GM12878 (cell line): Measurements from ENCODE around the gene GRN. TPM values are rescaled to one million over a fixed set of nuclear protein-coding genes. Genes with fewer than 3 reads are reported as not detected.

Source experiments
- ATAC-seq: fragments of 200-7000 bp; cut with Tn5 transposase; 3 replicates; pipeline ENCODE4 v1.9.1; 2020; ENCODE audit warnings: mild to moderate bottlenecking, moderate library complexity
- BruUV-seq: library from RNA; stranded (reverse); fragments of 400-500 nt; replicated peaks from 2 replicates; lab custom pipeline; 2021; lab: Mats Ljungman, UMichigan
- CTCF ChIA-PET: fragments of 300-600 bp; sonication (Branson Sonifier 250); formaldehyde crosslinking; extraction: SDS; loops from one replicate; lab custom pipeline; 2021; ENCODE audit warnings: inconsistent platforms; lab: Yijun Ruan, JAX
- POLR2A ChIA-PET: fragments of 350-600 bp; formaldehyde crosslinking; extraction: SDS; loops from one replicate; lab custom pipeline; 2021; ENCODE audit warnings: inconsistent platforms; lab: Charles Lee
- RAD21 ChIA-PET: fragments of 300-600 bp; sonication (Branson Sonifier 250); formaldehyde crosslinking; loops from one replicate; lab custom pipeline; 2023; ENCODE audit warnings: antibody characterized with exemption; ENCODE audit not compliant: unreplicated experiment; lab: Charles Lee
- SMC1A ChIA-PET: fragments of 300-600 bp; sonication (Branson Sonifier 250); formaldehyde crosslinking; loops from one replicate; lab custom pipeline; 2023; ENCODE audit not compliant: unreplicated experiment, uncharacterized antibody; lab: Charles Lee
- DNase-seq: peaks from one replicate; pipeline ENCODE4 v3.0.0-alpha.2; 2011; ENCODE audit warnings: low read depth, low spot score
- FAIRE-seq: peaks from 3 replicates; lab custom pipeline; 2011; peaks lifted over from hg19 to GRCh38; lab: Jason Lieb, UNC
- H2AFZ ChIP-seq: 2 replicates; pipeline ENCODE4 v1.6.0; 2011; ENCODE audit warnings: low read depth, low read length, control low read depth; ENCODE audit not compliant: control insufficient read depth
- H3K27ac ChIP-seq: 2 replicates; pipeline ENCODE4 v1.5.1; 2011; ENCODE audit warnings: control low read depth; ENCODE audit not compliant: control insufficient read depth, insufficient read depth
- H3K27me3 ChIP-seq, 2 experiments: replicated peaks in 1 of 2; 2 replicates each; pipeline versions ENCODE4 v1.6.0 to v1.6.1; 2011; ENCODE audit warnings: low read length in 1 of 2; ENCODE audit not compliant: control insufficient read depth in 2 of 2, insufficient read depth in 2 of 2
- H3K36me3 ChIP-seq, 2 experiments: 2 replicates each; pipeline ENCODE4 v1.5.1; 2011; ENCODE audit warnings: low read length in 1 of 2; ENCODE audit not compliant: control insufficient read depth in 2 of 2, insufficient read depth in 2 of 2
- H3K4me1 ChIP-seq: 2 replicates; pipeline ENCODE4 v1.6.1; 2011; ENCODE audit warnings: mild to moderate bottlenecking, low read length, moderate library complexity, mixed read lengths; ENCODE audit not compliant: control insufficient read depth, insufficient read depth
- H3K4me2 ChIP-seq: 2 replicates; pipeline ENCODE4 v1.6.0; 2011; ENCODE audit warnings: control low read depth; ENCODE audit not compliant: control insufficient read depth, insufficient read depth
- H3K4me3 ChIP-seq: fragments of 200-600 bp; sonication (generic); 2 replicates; pipeline ENCODE4 v1.5.1; 2016
- H3K79me2 ChIP-seq: 2 replicates; pipeline ENCODE4 v1.6.0; 2011; ENCODE audit warnings: low read length; ENCODE audit not compliant: control insufficient read depth, insufficient read depth
- H3K9ac ChIP-seq: 2 replicates; pipeline ENCODE4 v1.8.0; 2011; ENCODE audit warnings: low read length, control low read depth, mixed read lengths; ENCODE audit not compliant: control insufficient read depth, insufficient read depth
- H3K9me3 ChIP-seq: replicated peaks from 3 replicates; pipeline ENCODE4 v1.5.1; 2011; ENCODE audit warnings: mild to moderate bottlenecking, low read length; ENCODE audit not compliant: control insufficient read depth, insufficient read depth
- H4K20me1 ChIP-seq: 2 replicates; pipeline ENCODE4 v1.6.0; 2011; ENCODE audit not compliant: control insufficient read depth, insufficient read depth
- CBX3 ChIP-seq: fragments of 200-600 bp; sonication (generic); IDR thresholded peaks from 2 replicates; pipeline ENCODE4 v1.6.1; 2016; ENCODE audit warnings: low read depth, borderline replicate concordance
- CREB1 ChIP-seq: IDR thresholded peaks from 2 replicates; pipeline ENCODE4 v1.6.1; 2012; ENCODE audit warnings: low read depth, mild to moderate bottlenecking, inconsistent platforms
- FOXK2 ChIP-seq: fragments of 450-650 bp; IDR thresholded peaks from 2 replicates; pipeline ENCODE4 v1.6.1; 2017; ENCODE audit warnings: mild to moderate bottlenecking, moderate library complexity
- GATAD2B ChIP-seq: fragments of 450-650 bp; conservative IDR thresholded peaks from 2 replicates; pipeline ENCODE4 v1.6.1; 2017; ENCODE audit warnings: low read depth, mild to moderate bottlenecking, moderate library complexity
- MAX ChIP-seq: IDR thresholded peaks from 2 replicates; pipeline ENCODE4 v1.6.1; 2012; ENCODE audit warnings: low read depth, low read length, improper control_type of control experiment
- NFYB ChIP-seq: IDR thresholded peaks from 2 replicates; pipeline ENCODE4 v1.6.1; 2011; ENCODE audit warnings: low read depth, mild to moderate bottlenecking, low read length, improper control_type of control experiment, moderate library complexity; ENCODE audit not compliant: insufficient read depth
- RBBP5 ChIP-seq: fragments of 200-600 bp; sonication (generic); conservative IDR thresholded peaks from 2 replicates; pipeline ENCODE4 v1.6.1; 2016
- RELA ChIP-seq: fragments of 450-650 bp; IDR thresholded peaks from 2 replicates; pipeline ENCODE4 v1.8.0; 2014; ENCODE audit warnings: borderline replicate concordance; ENCODE audit not compliant: partially characterized antibody
- RELB ChIP-seq: fragments of 450-650 bp; IDR thresholded peaks from 2 replicates; pipeline ENCODE4 v1.6.1; 2017; ENCODE audit warnings: low read depth, mild to moderate bottlenecking, moderate library complexity
- SIN3A ChIP-seq: IDR thresholded peaks from 2 replicates; pipeline ENCODE4 v1.6.1; 2012; ENCODE audit warnings: low read depth, low read length, improper control_type of control experiment
- SMAD5 ChIP-seq: IDR thresholded peaks from 2 replicates; pipeline ENCODE4 v1.6.1; 2016; ENCODE audit warnings: antibody characterized with exemption, low read depth
- SPI1 ChIP-seq: IDR thresholded peaks from 2 replicates; pipeline ENCODE4 v1.6.1; 2011; ENCODE audit warnings: low read depth, mild to moderate bottlenecking, low read length, moderate library complexity, borderline replicate concordance; ENCODE audit not compliant: insufficient read depth
- STAT3 ChIP-seq: IDR thresholded peaks from 2 replicates; pipeline ENCODE4 v1.6.1; 2011; ENCODE audit warnings: low read depth, low read length, improper control_type of control experiment
- TBL1XR1 ChIP-seq: IDR thresholded peaks from 2 replicates; pipeline ENCODE4 v1.6.1; 2012; ENCODE audit warnings: low read depth, low read length, improper control_type of control experiment
- TCF3 ChIP-seq: IDR thresholded peaks from 2 replicates; pipeline ENCODE4 v1.6.1; 2012; ENCODE audit warnings: low read depth, mild to moderate bottlenecking, low read length, borderline replicate concordance; ENCODE audit not compliant: insufficient read depth
- WGBS: methylation state at CpG from one replicate; pipeline ENCODE4 v1.1.6; 2016; ENCODE audit warnings: low lambda C conversion rate; ENCODE audit not compliant: insufficient replicate concordance, insufficient coverage; ENCODE audit errors: missing lambda C conversion rate; 5-methylcytosine and 5-hydroxymethylcytosine counted together
- in situ Hi-C: fragments of 300-500 bp; cut with MboI; formaldehyde crosslinking; loops from 9 replicates; pipeline ENCODE4 v1.14.3; 2018; ENCODE audit warnings: mixed read lengths
- intact Hi-C: fragments of 100-400 bp; cut with micrococcal nuclease; formaldehyde crosslinking; loops from one replicate; pipeline ENCODE4 v1.14.2; 2022; ENCODE audit not compliant: unreplicated experiment
- polyA plus RNA-seq, 11 experiments: library from polyadenylated mRNA; depleted of rRNA in 4 of 11; unstranded in 6 of 11; stranded (reverse) in 5 of 11; fragments of >200 nt; fragmentation: Nextera tagmentation in 4 of 11; fragmentation: Illumina TruSeq in 1 of 11; extraction: Ambion mirVana in 4 of 11; extraction: Trizol in 1 of 11; gene quantifications; 1 replicate in 1 of 11; 2 replicates in 10 of 11; pipeline versions ENCODE4 v1.2.1 to v1.2.3, GENCODE V29; 2011 to 2016; ENCODE audit warnings: inconsistent platforms in 2 of 11, missing spikeins in 2 of 11, low read depth in 1 of 11
- total RNA-seq, 4 experiments: library from RNA; depleted of rRNA in 3 of 4; stranded (reverse); fragments of >200 nt in 3 of 4; fragmentation: Illumina TruSeq in 1 of 4; extraction: Trizol in 1 of 4; gene quantifications; 2 replicates each; pipeline versions ENCODE4 v1.2.1 to v1.2.3, GENCODE V29; 2013 to 2021

Gene GRN
- total and polyA plus RNA-seq, 10 of the 15 experiments (the other 5 are each of a cell fraction or from before 2014, with no cell fraction given), result 22.3 to 389 (median 139) TPM

- Histone ChIP-seq H3K9me3 (no peaks in the 10 kb centered on the region), H3K4me2 (no peak overlapping the region), H2AFZ (no peak overlapping the region; the same call in 1 of the 2 replicates), H3K9ac (no peak overlapping the region), H3K4me1 (peaks cover 6% of the 10 kb centered on the region), H4K20me1 (no peaks in the 10 kb centered on the region), H3K79me2 (no peaks in the 10 kb centered on the region), H3K27ac (no peak overlapping the region), H3K4me3 (no peak overlapping the region), H3K27me3 (no peaks in the 10 kb centered on the region), H3K36me3 (no peaks in the 10 kb centered on the region)
- DNase-seq, result no peak
- RAD21 ChIA-PET, result interaction anchor here (1.0 to 2.0 kb wide), 2 partner anchors 11 to 125 kb away, joined by 3 to 8 read pairs; no protein-coding TSS in a partner anchor
- in situ Hi-C loops (no loop called here), intact Hi-C loops (no loop called here)
- TF ChIP-seq SPI1 (peak; percentile 34; the same call in 1 of the 2 replicates), STAT3 (no peak)
- WGBS, result 17% methylated on average over 3 of the region's 3 CpGs
- POLR2A ChIA-PET, result interaction anchor here (0.9 kb wide), 2 partner anchors 10 to 11 kb away, joined by 3 to 4 read pairs; partner anchors contain the start of gene GRN
- no peak for FAIRE-seq
- CTCF ChIA-PET, result interaction anchor here (1.1 to 9.1 kb wide), 5 partner anchors 8 to 130 kb away, joined by 3 to 154 read pairs (median 5); partner anchors contain the start of gene GRN
- SMC1A ChIA-PET, result interaction anchor here (1.0 to 2.2 kb wide), 3 partner anchors 11 to 16 kb away, joined by 3 to 7 read pairs (median 5); partner anchors contain the start of gene GRN
- BruUV-seq, result no TSS peak
- ATAC-seq, result no peak; the same call in 2 of the 3 replicates
Measured at GRCh38 chr17:44334727-44335126, 10.4 kb upstream of the GRN start.

GRCh38 chr17:44335564-44335963, 9.5 kb upstream of the GRN start:
- no peak for ATAC-seq
- Histone ChIP-seq H3K27ac (no peak overlapping the region), H2AFZ (no peak overlapping the region), H3K4me1 (peaks cover 6% of the 10 kb centered on the region), H3K9ac (no peak overlapping the region), H3K4me3 (no peak overlapping the region), H3K36me3 (no peaks in the 10 kb centered on the region), H3K27me3 (no peaks in the 10 kb centered on the region), H4K20me1 (no peaks in the 10 kb centered on the region), H3K9me3 (no peaks in the 10 kb centered on the region), H3K4me2 (no peak overlapping the region), H3K79me2 (no peaks in the 10 kb centered on the region)
- whole genome bisulfite sequencing, result 32% methylated on average over 3 of the region's 3 CpGs
- DNase-seq, result no peak
- ChIA-PET CTCF (interaction anchor here (1.1 to 9.1 kb wide), 5 partner anchors 9 to 131 kb away, joined by 3 to 154 read pairs (median 5); partner anchors contain the start of gene GRN), SMC1A (interaction anchor here (0.7 to 2.2 kb wide), 3 partner anchors 10 to 126 kb away, joined by 3 to 7 read pairs (median 4); partner anchors contain the start of gene GRN), RAD21 (interaction anchor here (2.0 kb wide), 1 partner anchor 10 kb away, joined by 8 read pairs; no protein-coding TSS in a partner anchor), POLR2A (no interaction called here)
- BruUV-seq, result no TSS peak
- intact Hi-C loops, result no loop called here
- no peak for FAIRE-seq
- in situ Hi-C loops, result no loop called here
- TF ChIP-seq GATAD2B, result no peak
- TF ChIP-seq TCF3, result no peak
- no peak for TF ChIP-seq RELA
- no peak for TF ChIP-seq MAX
- no peak for TF ChIP-seq NFYB
- no peak for TF ChIP-seq RELB
- no peak for TF ChIP-seq CREB1
- TF ChIP-seq SMAD5, result no peak
- no peak for TF ChIP-seq CBX3
- TF ChIP-seq RBBP5, result no peak
- TF ChIP-seq SIN3A, result no peak
- no peak for TF ChIP-seq TBL1XR1
- TF ChIP-seq FOXK2, result no peak
